ENCODE measurements around the gene SETD7.

SETD7 gene

DNA sequence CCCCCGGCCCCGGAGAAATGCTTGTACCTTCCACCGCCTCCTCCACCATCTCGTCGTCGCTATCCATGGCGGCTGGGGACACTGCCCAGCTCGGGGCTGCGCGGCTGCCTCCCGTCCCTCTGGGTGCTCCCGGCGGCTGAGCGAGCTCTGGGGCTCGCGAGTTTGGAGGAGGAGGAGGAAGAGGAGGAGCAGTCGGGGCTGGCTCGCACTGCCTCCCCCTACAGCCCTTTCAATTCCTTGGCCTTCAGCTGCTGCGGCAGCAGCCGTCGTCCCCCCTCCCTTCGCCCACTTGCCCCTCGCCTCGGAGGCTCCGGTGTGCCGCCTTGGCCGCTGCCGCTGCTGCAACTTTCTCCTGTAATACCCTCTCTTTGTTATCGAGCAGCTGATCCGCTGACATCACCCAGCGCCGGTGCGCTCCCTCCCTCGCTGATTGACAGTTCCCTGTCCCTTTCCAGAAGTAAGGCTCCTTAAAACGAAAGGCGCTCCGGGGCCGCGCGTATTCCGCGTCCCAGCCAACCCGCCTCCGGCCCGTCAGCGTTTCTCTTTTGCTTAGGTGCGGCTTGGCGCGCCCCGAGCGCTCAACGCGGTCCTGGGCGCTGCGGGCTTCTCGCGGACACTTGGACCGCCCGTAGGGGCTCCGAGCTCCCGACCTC is at the start of gene SETD7:
Gene SETD7 (minus strand): TSS at position 149 of the 653 bp plus-strand sequence. CDS start 82 bp downstream, at position 67.
- DNase-seq: no peak

DNA sequence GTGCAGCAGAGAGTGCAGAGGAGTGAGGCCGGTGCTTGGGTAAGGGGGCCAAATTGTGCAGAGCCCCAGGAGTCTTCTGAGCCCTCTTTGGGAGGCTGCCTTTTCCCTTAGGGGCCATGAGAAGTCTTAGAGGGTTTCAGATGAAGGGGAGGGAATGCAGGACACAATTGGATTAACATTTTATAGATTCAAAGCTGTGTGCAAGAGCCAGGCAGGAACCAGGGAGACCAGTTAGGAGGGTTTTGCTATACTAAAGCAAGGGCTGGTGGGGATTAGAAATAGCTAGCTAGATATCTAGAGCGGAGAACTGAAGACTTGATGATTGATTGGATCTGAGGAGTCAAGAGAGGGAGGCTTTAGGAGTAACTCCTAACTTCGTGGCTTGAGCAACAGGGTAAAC is 49.5 kb upstream of the SETD7 start:
- no peak for DNase-seq

DNA sequence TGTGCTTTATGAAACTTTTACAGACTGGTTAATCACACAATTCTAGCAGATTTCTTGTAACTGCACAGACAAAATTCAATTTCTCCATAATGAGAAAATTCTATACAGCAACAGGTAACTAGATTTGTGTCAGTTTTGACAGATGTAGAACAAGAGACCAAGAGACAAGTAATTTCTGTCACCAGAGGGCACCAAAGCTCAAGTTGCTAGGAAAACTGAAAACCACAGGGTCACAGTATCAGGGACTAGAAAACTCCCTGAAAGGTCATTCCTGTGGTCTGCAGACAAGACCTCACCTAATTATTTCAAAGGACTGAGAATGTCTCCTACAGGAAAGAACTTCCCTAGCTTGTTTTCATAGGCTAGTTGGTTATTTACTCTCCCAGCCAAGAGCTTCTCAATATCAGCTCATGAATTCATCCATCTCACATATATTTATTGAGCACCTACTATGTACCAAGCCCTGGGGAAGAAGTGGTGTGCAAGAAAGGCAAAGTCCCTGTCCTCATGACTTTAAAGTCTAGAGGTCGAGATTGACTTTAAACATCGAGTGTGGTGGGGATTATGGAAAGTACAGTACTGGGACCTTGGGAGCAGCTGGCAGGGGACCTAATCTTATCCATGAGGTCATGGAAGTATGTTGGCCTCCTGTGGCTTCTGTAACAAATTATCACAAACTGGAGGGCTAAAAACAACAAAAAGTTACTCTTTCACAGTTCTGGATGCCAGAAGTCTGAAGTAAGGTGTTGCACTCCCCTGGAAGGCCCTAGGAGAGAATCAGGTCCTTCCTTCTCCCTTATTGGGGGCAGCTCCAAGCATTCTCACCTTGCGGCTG is 47.8 kb upstream of the SETD7 start:
- no peak for DNase-seq

DNA sequence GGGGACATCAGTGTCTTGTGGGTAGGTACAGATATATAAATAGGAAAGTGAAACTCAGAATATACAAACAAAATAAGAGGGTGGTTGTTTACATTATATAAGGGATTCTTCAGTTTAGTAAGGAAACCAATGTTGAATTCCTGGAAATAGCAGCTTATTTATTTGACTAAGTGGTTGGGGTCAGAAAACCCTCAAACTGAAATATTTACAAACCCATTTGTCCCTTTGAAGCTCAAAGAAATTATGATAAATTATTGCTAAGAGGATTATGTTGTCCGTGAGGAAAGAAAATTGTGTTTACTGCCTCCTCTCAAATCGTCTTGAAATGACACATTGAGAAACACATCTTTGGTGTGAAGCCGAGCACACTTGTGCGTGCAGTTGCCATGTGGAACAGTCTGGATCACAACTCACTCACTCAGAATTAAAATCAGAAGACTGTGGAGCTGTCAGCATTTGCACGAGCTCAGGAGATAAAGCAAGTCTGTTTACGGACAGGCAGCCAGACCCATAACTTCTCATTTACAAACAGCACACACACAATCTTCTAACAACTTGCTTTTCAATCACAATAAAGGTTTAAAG is 46.8 kb upstream of the SETD7 start:
- DNase-seq: no peak

DNA sequence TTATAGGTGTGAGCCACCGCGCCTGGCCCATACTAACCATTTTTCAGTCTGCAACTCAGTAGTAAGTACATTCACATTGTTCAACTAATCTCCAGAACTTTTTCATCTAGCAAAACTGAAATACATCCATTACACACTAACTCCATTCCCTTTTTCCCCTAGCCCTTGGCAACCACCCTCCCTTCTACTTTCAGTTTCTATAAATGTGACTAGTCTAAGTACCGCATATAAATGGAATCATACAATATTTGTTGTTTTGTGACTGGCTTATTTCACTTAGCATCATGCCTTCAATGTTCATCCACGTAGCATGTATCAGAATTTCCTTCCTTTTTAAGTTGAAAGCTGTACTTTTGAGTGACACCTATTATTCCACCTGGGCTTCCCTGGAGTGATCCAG is 44.6 kb upstream of the SETD7 start:
- no peak for DNase-seq

DNA sequence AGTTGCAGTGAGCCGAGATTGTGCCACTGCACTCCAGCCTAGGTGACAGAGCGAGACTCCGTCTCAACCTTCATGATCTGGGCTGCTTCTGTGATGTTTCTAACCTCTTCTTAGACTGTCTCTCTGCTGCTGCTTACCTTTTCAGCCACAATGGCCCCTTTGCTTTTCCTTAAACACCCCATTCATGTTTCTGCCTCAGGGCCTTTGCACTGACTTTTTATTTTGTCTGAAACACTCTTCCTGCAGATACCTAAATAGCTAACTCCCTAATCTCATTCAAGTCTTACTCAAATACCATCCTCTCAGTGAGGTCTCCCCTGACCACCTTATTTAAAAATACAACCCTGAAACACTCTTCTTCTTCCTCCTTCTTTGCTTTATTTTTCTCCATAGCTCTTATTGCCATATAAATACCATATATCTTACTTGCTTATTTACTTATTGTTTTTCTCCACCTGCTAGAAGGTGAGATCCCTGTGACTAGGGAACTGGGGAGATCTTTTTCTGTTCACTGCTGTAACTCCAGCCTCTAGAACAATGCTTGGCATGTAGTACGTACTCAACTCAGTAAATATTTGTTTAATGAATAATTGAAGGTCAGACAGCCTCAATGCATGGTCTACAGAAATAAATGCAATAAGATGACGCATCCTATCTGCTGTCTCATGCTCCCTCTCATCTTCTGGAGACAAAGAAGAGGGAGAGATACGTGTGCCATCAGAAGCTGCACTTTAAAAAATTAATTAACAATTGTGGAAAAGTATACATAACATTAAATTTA is 43.8 kb upstream of the SETD7 start:
- no peak for DNase-seq

DNA sequence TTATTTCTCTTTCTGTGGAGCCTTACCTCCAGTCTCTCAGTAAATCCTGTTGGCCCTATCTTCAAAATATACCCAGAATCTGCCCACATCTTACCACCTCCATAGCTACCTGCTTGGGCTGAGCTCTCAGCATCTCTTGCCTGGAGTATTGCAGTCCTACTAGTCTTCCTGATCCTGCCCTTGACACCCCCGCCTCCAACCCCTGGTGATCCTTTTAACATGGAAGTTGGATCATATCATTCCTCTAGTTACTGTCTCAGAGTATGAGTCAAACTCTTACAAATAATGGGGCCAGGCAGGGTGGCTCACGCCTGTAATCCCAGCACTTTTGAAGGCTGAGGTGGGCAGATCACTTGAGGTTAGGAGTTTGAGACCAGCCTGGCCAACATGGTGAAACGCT is 43.1 kb upstream of the SETD7 start:
- no peak for DNase-seq

DNA sequence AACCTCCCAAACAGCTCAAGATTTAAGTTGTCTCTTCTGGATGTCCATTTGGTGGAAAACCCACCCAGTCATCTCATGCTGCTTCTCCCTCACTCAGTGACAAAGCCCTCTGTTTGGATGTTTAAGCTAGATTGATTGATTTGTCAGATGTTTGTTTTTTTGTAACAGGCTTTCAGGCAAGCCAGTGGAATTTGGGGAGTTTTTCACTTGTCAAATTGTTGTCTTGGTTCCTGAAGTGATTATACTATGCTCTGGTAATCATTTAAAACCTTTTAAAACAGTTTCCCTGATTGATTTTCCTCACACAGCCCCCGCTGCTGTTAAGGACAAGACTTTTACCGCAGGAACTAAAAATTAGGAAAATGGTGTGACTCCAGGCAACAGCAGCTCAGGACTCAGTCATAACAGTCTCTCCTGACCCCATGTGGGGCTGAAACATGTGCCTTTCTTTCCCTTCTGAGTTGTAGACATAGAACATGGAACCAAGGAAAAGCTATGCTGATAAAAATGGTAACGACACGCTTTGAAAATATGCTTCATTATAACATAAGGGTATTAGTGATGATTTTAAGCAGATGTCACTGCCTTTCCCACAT is 40.8 kb upstream of the SETD7 start:
- DNase-seq: no peak

DNA sequence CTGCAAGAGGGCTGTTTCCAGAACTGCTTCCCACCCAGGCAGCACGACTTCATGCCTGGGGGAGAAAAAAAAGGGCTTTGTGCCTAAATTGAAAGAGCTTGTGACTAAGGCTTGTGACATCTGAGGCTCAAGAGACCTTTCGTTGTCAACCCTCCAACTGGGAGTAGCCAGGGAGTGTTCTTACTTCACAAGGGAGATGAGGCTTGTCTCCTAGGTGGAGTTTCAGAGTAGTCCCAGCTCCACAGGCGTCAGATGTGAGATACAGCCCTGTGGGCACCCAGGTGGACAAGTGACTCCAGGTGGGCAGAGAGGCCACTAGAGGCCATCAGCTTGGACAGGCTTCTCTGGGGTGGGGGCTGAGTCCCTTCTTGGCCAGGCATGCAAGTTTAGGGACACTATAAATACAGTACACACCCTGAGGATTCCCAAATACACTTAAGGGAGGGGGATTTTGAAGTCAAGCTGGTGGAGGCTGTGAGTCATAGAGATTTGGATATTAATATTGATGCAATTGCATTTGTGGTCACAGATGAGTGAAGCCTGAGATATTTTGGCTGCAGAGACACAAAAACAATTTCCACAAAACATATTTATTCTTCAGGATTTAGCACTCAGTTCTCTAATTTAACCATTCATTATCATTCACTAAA is 40.1 kb upstream of the SETD7 start:
- DNase-seq: no peak

DNA sequence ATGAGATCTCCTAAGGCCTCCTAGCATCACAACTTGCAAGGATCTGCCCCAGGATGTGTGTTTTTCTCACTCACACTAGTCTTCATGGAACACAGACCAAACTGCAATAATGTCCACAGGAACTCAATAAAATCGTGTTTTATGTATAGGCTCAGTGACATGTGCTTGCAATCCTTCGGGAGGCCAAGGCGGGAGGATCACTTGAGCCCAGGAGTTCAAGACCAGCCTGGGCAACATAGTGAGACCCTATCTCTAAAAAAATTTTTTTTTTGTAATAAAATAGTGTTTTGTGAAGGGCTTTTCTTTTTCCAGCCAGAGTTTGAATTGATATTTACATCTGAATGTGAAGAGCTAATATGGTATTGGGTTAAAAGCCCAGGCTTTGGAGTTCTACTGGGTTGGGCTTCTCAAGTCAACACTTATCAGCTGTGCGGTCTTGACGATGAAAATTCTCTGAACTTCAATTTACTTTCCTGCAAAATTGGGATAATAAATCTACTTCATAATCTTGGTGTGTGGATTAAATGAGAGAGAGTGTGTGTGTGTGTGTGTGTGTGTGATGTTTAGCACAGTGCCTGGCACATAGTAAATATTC is 38.7 kb upstream of the SETD7 start:
- DNase-seq: no peak

DNA sequence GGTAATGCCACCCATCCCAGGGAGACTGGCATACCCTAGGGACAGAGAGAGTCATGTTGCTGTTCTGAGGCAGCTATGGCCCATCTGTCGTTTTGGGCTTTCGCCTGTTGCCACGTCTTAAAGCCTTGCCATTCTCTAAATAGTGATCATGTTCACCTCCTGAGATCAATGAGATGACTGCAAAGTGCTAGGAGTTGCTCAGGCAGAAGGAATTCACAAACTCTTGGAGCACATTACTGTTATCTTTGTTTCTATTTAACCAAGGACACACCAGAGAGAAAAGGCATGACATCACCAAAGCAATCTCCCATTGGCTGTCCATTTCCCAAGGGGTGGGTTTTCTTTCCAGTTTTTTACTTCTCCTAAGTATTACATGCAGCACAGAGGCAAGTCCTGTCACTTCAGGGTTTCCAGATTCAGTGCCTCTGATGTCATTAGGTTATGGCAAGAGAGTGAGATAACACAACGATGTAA is 37.1 kb upstream of the SETD7 start:
- no peak for DNase-seq

DNA sequence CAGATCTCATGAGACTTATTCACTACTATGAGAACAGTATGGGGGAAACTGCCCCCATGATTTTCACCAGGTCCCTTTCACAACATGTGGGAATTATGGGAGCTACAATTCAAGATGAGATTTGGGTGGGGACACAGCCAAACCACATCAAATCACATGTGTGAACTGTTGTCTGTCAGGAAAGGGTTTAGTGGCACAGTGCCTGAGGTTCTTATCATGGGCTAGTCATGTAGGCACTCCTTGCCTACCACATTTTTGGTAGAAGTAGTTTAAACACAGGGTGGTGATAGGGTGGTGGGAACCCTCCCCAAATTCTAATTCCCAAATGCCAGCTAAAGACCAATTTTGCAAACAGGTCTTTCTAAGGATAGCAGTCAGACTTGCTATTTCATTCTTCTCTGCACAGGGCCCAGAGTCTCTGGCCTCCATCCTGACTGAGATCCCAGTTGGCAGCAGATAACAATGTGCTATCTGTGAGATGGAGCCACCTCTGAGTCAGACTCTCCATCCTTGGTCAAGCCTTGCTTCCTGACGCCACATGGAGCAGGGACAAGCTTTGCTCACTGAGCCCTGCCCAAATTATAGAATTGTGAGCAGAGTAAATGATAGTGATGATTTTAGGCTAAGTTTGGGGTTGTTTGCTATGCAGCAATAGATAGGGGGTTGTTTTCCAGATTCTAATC is 33.5 kb upstream of the SETD7 start:
- DNase-seq: no peak

DNA sequence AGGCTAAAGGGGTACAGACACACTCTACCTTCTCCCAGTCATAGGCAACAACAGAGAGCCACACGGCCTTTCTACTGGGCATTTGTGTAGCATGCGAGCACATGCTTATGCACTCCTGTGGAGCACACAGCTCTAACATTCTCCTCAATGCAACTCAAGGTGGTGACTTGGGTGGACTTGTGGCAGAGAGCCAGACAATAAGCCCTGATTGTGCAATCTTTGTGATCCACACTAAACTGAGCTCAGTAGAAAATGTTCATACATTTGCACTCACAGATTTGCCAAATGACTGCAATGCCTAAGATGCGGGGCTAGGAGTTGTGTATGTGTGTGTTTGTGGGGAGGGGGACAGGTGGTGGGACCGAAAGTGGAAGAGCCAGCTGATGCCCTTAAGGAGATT is 31.4 kb upstream of the SETD7 start:
- DNase-seq: no peak

DNA sequence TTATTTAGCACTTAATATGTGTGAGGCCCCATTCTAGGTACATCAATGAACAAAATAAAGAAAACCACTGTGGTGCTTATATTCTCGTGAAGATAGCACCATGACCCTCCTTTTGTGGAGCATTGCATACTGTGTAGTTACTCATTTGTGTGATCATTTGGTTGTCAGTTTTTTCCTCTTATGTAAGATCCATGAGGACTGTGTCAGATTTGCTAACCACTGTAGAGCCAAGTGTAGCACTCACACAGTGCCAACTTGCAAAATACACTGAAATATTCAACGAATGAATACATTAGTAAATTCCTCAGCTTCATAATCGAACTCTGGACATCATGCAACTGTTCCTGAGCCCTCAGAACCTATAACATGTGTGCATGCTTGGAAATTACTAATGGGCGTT is 29.5 kb upstream of the SETD7 start:
- no peak for DNase-seq

DNA sequence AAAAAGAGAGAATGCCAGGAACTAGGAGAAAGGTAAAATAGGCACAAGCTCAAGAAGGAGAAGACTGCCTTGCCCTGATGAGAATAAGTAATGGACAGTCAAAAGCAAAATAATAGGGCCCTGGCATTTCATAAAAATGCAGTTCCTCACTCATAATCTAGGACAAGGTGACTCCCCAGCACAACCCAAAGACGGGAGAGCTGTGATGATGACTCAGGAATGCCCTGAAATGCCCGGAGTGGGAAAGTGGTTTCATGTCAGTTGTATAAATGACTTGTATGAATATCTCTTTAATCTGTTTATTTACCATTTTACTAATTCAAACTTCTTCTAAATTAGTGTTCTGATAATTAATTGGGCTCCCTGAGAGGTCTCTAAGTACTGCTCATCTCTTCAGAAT is 28.8 kb upstream of the SETD7 start:
- no peak for DNase-seq

DNA sequence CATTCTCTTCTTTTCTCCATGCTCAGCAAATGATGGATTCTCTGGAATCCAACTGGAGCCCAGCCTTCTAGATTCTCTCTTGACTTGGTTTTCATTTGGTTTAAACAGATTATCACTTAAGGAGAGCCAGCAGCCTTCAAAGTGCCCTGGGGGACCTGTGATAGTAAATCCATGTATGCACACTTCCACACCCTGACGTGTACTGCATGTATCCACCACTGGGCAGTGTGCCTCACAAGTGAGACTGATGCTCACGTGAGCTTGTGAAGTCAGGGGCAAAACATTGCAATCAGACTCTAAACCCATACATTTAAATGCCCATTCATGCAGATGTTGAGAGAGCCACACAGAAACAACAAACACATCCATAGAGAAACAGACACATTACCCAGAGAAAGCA is 28.0 kb upstream of the SETD7 start:
- no peak for DNase-seq

DNA sequence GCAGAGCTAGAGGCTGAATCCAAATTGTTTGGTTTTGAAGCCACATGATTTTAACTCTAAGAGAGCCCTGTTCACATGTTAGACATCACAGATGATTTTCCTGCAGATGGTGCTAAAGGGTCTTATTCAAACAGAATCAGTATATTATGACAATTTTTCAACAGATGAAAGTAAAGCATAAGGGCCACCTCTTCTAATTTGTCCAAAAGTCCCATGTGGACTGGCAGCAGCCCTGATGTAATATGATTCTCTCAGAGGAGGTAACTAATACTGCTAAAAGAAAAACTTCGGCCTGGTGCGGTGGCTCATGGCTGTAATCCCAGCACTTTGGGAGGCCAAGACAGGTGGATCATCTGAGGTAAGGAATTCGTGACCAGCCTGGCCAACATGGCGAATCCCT is 26.0 kb upstream of the SETD7 start:
- no peak for DNase-seq

DNA sequence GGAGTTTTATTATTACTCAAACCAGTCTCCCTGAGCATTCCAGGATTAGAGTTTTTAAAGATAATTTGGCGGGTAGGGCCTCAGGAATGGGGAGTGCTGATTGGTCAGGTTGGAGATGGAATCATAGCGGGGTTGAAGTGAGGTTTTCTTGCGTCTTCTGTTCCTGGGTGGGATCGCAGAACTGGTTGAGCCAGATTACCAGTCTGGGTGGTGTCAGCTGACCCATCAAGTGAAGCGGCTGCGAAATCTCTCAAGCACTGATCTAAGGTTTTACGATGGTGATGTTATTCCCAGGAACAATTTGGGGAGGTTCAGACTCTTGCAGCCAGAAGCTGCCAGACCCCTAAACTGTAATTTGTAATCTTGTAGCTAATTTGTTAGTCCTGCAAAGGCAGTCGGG is 25.1 kb upstream of the SETD7 start:
- DNase-seq: no peak

DNA sequence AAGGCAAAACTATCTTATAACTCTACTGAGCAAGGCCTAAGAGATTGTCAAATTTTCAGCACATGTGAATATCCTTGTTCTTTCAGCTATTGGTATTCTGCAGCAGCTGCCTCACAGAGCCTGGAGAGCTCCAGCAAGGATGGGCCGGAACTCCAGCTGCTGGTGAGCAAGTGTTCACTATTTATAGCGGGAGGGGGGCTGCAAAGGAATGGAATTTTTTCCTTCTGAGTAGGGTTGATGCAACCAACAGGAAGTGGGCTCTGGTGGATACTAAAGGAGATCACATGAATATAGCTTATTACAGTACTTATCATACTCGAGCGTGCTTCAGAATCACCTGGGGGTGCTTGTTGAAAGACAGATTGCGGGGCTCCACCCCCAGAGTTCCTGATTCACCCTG is 20.2 kb upstream of the SETD7 start:
- no peak for DNase-seq

DNA sequence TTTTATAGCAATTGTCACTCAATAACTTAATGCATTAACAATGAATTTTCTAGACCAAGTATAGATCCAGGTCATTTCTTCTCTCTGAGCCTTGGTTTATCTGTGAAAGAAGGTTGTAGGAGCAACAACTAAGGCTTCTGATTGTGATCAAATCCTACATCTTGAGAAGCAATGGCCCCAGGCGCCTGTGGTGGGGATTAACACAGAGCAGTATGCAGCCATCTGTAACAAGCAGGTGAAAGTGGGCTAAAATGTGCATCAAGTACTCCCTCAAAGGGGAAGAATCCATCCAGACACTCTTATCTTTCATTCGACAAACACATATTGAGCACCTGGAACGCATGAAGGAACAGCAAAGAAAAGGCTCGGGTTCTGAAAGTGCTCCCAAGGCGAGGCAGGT is 19.1 kb upstream of the SETD7 start:
- DNase-seq: no peak

DNA sequence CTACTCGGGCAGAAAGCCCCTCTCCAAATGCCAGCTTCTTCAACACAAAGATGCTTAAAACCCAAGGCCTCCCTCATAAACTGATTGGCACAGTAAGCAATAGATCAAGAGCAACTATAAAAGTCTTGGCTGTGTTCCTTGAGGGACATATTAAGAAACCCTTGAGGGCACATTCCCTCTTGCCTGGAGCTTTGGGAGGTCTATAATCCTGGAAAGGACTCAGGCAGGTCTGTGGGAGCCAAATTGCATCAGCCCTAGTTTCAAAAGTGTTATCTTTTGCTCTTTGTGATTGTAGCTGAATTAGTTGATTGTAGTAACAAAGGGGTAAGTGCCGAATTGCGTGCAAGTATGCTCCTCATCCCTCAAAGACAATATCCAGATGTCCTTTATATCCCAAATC is 18.6 kb upstream of the SETD7 start:
- DNase-seq: no peak

Data from NCI-H1048 (cell line).